GM18520 (cell line): Measurements from ENCODE around the gene SPON2.
A peak's percentile ranks its signal among the peaks of the same experiment; 100 is the strongest.

Experiments
- ATAC-seq: cut with Tn5 transposase; IDR thresholded peaks from one replicate; pipeline ENCODE4 v1.9.1; 2021; ENCODE audit not compliant: unreplicated experiment

The SPON2 gene

GRCh38 chr4:1195109-1195671 is 22.8 kb upstream of the SPON2 start:
- no peak for ATAC-seq

DNA sequence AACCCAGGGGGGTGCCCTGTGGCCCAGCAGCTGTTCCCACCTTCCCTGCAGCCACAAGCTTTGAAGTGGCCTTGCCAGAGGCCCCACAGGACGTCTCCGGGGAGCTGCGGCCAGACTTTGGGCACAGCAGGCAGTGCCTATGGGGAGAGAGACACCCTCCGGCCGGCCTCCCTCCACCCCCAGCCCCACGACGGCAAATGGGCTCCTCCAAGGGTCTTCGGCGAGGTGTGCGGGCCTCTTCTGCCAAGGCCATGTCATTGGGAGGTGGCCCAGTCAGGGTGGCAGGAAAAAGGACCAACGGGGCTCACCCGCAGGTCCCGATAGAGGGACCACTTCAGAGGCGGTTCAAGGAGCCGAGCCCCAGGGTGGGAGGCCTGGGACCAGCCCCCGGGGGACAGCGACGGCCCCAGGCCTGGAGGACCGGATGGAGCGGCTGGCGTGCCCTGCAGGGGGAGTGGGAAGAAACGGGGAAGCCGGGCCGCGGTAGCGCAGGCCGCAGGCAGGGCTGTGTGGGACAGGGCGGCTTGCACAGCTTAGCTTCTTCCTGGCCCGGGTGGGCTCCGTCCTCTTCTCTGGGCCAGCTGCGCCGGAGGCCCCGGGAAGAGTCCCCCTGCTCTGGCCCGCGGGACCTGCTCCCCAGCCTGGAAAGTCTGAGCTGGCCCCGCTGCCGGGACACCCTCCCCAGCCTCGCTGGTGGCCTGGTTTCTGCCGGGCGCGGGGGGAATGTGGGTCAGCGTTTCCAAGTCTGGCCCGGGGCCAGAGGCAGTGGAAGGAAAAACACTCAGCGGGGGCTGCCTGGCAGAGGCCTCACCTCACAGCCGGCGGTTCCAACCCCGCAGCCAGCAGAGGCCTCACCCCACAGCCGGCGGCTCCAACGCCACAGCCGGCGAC is 21.9 kb upstream of the SPON2 start:
- no peak for ATAC-seq

DNA sequence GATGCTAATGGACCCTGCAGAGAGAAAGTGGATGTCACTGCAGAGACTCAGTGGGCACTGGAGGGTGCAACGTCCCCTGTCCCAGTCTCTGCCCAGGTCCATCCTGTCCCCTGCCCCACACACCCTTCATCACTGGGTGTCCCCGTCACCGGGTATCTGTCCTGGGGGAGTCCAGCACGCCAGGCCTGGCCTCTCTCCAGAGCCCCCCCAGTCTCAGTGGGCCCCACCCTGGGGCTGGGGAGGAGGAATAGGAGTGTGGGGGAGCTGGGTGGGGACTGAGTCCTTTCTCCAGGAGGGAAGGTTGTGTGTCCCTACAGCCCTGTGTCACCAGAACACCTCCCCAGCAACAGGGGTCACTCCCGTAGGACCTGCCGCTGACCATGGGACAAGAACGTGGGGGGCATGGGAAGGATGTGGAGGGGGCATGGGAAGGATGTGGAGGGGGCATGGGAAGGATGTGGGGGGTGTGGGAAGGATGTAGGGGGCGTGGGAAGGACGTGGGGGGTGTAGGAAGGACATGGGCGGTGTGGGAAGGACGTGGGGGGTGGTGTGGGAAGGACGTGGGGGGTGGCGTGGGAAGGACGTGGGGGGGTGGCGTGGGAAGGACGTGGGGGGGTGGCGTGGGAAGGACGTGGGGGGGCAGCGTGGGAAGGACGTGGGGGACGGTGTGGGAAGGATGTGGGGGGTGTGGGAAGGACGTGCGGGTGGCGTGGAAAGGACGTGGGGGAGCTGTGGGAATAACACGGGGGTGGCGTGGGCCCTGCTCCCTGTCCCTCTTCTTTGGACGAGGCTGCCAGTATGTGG is 21.0 kb upstream of the SPON2 start:
- ATAC-seq: no peak

GRCh38 chr4:1192493-1193205 is 20.3 kb upstream of the SPON2 start:
- no peak for ATAC-seq

GRCh38 chr4:1192091-1192492 is 19.7 kb upstream of the SPON2 start:
- no peak for ATAC-seq

- no peak for ATAC-seq
Observed at GRCh38 chr4:1191621-1192020, 19.2 kb upstream of the SPON2 start.

DNA sequence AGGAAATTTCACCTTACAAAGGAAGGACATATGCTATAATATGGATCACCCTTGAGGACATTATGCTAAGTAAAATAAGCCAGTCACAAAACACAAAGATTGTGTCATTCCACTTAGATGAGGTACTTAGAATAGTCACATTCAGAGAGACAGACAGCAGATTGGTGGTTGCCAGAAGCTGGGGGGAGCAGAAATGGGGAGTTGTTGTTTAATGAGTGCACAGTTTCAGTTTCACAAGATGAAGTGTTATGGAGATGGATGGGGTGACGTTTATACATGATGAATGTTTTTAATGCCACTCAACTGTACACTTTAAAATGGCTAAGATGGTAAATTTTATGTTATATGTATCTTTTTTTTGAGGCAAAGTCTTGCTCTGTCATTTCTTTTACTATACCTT is 14.8 kb upstream of the SPON2 start:
- peak; percentile 79 for ATAC-seq

DNA sequence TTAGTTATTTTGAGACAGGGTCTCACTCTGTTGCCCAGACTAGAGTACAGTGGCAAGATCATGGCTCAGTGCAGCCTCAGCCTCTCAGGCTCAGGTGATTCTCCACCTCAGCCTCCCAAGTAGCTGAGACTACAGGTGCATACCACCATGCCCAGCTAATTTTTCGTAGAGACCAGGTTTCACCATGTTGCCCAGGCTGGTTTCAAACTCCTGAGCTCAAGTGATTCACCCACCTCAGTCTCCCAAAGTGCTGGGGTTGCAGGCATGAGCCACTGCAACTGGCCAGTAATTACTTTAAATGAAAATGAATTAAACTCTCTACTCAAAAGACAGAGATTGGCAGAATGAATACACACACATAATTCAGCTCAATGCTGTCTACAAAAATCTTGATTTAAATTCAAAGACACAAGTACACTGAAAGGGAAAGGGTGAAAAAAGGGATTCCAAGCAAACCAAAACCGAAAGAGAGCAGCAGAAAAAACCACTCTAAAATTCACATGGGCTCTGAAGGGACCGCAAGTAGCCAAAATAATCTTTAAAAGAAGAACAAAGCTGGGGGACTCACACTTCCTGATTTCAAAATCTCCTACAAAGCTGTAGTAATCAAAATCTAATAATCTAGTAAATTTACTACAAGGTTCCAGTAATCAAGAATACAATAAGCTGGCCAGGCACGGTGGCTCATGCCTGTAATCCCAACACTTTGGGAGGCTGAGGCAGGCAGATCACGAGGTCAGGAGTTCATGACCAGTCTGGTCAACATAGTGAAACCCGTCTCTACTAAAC is 11.8 kb upstream of the SPON2 start:
- no peak for ATAC-seq

DNA sequence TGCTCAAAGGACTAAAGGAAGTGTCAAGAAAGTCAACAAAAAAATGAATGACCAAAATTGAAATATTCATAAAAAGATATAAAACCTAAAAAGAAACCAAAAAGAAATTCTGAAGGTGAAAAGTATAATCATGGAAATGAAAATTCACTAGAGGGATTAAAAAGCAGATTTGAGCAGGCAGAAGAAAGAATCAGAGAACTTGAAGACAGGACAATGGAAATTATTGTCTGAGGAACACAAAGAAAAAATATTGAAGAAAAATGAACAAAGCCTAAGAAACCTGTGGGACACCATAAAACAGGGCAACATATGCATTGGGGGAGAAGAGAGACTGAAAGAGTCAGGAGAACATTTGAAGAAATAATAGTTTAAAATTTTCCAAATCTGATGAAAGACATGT is 9.9 kb upstream of the SPON2 start:
- no peak for ATAC-seq

DNA sequence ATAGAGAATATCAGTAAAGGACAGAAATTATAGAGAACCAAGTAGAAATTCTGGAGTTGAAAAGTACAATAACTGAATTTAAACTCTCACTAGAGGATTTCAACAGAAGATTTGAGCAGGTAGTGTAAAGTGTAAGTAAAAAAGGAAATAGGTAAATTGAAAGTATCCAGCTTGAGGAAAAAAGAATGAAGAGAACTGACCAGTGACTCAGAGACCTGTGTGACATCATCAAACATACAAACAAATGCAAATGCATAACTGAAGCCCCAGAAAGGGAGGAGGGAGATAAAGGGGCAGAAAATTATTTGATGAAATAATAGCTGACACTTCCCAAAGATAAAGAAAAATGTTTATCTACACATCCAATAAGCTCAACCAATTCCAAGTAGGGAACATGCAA is 8.3 kb upstream of the SPON2 start:
- ATAC-seq: no peak

- no peak for ATAC-seq
Observed at GRCh38 chr4:1179976-1180375, 7.6 kb upstream of the SPON2 start.

GRCh38 chr4:1179089-1179441 is 6.7 kb upstream of the SPON2 start:
- ATAC-seq: no peak

DNA sequence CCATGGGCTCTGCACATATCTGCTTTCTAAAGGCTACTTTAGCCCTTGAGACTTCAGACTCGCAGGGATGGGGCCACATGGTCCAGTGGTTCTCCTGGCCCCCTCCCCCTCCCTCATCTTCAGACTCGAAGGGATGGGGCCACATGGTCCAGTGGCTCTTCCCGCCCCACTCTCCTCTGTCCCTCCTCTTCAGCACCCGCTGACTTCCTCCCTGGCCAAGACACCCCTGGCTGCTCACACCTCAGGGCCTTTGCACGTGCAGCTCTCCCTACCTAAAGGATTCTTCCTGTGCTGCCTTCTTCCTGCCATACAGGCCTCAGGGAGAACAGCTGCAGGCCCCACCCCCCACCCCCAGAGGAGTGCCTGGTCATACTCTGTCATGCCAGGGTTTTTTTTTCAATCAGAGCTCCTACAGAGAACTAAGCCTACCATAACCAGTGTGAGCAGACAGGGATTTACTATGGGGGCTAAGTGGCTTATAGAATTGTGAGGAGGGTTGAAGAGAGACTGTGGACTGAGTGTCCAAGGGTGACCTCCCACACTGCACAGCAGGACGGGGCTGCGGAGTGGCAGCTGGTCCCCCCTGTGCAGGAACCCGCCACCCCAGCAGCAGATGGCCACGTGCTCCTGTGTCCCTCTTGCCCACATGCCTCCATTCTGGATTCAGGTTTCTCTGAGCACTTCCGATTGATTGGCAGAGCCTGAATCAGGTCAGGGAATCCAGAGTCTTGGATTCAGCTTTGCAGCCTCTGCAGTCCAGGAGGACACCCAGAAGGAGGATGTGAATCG is 6.1 kb upstream of the SPON2 start:
- no peak for ATAC-seq

DNA sequence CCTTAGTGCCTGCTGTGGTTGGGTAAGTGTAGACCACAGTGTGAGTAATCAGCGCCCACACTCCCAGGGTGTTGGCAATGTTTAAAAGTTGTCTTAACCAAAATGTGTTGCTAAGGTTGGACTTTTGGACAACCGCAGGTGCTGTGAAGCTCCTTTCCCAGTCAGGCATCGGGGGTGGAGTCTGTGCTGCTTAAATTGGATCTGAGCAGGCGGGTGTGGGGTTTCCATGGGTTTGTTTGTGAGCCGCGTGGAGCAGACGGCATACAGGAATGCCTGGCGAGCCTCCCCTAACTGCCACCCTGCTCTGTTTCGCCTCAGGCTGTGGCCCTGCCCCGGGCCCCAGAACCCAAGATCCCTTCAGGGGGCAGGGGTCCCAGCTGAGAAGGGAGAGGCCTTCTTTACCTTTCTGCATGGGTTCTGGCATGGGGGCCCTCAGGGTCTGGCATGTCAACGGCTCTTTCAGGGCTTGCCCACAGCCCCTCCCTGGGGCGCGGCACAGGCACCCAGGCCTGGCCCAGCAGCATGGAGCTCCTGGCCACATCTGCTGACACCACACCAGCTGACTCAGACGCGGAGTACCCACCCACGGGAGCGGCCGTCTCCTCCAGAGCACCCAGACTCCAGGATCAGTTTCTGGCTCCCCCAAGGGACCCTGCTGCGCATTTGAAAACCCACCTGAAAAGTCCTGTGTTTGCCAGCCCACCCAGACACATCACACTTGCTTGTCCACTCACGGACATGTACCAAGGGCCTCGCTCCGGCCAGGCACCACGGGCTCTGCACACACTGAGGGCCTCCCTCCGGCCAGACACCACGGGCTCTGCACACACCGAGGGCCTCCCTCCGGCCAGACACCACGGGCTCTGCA is 5.1 kb upstream of the SPON2 start:
- no peak for ATAC-seq

- ATAC-seq: no peak
Observed at GRCh38 chr4:1176398-1177273, 4.3 kb upstream of the SPON2 start.

GRCh38 chr4:1175635-1176229 is 3.3 kb upstream of the SPON2 start:
- ATAC-seq: no peak

DNA sequence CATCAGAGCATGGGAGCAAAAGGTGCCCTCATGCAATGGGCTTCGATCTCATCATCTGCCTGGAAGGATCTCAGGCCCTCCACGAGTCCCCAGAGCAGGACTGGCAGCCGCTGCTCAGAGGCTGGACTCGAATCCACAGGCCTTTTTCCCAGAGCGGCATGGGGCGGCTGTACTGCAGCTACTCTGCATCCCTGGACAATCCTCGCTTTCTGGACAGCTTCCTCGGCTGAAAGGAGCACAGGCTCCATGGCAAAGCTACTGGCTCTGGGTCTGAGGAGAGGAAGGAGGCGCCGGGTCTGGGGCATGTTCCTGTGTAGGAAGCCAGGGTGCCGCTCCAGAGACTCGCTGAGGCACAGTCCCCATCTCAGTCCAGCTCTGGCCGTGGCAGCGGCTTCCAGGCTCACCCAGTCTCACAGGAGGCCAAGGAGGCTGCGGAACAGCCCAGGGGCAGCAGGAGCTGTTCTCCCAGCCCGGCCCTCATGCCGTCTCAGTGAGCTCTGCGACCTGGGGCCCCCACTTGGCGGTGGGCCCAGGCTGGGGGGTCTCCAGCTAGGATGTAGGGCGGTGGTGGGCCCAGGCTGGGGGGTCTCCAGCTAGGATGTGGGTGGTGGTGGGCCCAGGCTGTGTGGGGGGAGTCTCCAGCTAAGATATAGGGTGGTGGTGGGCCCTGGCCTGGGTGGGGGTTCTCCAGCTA is 2.7 kb upstream of the SPON2 start:
- no peak for ATAC-seq
